Gastroesophageal sphincter (tissue), 3 donors: ENCODE results near the gene CPT1B.

Experiments
- CTCF ChIP-seq, 4 experiments: fragments of 200-600 bp in 2 of 4; fragments of 450-650 bp in 2 of 4; sonication (generic) in 1 of 4; IDR thresholded peaks; one replicate each; pipeline ENCODE4 v1.5.1; 2017 to 2019; ENCODE audit warnings: antibody characterized with exemption in 4 of 4, mild to moderate bottlenecking in 2 of 4, moderate library complexity in 2 of 4
- EP300 ChIP-seq: sonication (generic); formaldehyde crosslinking; IDR thresholded peaks from one replicate; pipeline ENCODE4 v1.6.1; 2017; ENCODE audit warnings: antibody characterized with exemption, mild to moderate bottlenecking
- POLR2A ChIP-seq, 2 donors: fragments of 450-650 bp; IDR thresholded peaks; one replicate each; pipeline ENCODE4 v1.6.1; 2017; ENCODE audit warnings: antibody characterized with exemption in 2 of 2, mild to moderate bottlenecking in 2 of 2, moderate library complexity in 1 of 2
- POLR2AphosphoS5 ChIP-seq: sonication (generic); formaldehyde crosslinking; IDR thresholded peaks from one replicate; pipeline ENCODE4 v1.6.1; 2017; ENCODE audit warnings: antibody characterized with exemption

DNA sequence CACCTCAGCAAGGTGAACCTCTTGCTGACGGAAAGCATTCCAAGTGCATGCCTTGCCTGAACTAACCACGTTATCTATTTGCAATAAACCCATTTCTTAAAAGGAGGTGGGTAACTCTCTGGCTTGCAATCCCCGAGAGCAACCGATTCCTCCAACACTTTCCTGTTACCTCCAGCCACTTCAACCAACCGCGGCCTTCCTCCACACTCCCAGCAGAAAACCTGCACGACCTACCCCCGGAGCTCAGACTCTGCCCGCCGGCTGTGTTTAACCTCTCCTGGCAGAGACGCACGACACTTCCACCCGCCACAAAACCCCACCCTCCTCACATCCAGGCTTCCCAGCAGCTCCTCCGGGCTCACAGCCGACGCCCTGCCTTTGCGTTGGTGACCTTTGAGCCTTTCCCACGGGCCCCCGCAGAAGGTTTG, 53.5 kb downstream of the CPT1B start:
- TF ChIP-seq CTCF (IDR thresholded peaks at IDR 0.05) (no peak), POLR2AphosphoS5 (no peak), EP300 (no peak), POLR2A (IDR thresholded peaks at IDR 0.05) (no peak)
